Breast epithelium (tissue), 3 donors: ENCODE data around the gene LIPC.

Experiments used
- CTCF ChIP-seq, 3 donors: fragments of 450-650 bp; IDR thresholded peaks; one replicate each; pipeline ENCODE4 v1.5.1; 2016 to 2017; ENCODE audit warnings: antibody characterized with exemption in 3 of 3, mild to moderate bottlenecking in 3 of 3, moderate library complexity in 3 of 3
- POLR2A ChIP-seq: fragments of 450-650 bp; IDR thresholded peaks from one replicate; pipeline ENCODE4 v1.6.1; 2016; ENCODE audit warnings: antibody characterized with exemption, mild to moderate bottlenecking, moderate library complexity

GRCh38 chr15:58427987-58428386 is 3.8 kb upstream of the LIPC start:
- TF ChIP-seq CTCF (IDR thresholded peaks at IDR 0.05) (no peak), POLR2A (no peak)
